Gastrocnemius medialis (tissue), 4 donors: ENCODE data around the gene URM1. TPM values are rescaled to one million over a fixed set of nuclear protein-coding genes. Genes with fewer than 3 reads are reported as not detected.
A peak's percentile ranks its signal among the peaks of the same experiment; 100 is the strongest.

ENCODE experiments used
- ATAC-seq, 2 donors: fragments of 150-250 bp; one replicate each; pipeline ENCODE4 v1.9.1; 2016
- DNase-seq, 2 donors: peaks; one replicate each; pipeline ENCODE4 v3.0.0-alpha.2; 2019
- H3K27ac ChIP-seq, 4 donors: fragments of 200-600 bp; sonication (generic); 1 replicate in 1 of 4; 2 replicates in 3 of 4; pipeline ENCODE4 v1.5.1; 2016 to 2018; ENCODE audit warnings: mild to moderate bottlenecking in 2 of 4, moderate library complexity in 1 of 4
- H3K27me3 ChIP-seq, 3 donors: fragments of 200-600 bp; sonication (generic) in 2 of 3; 1 replicate in 1 of 3; 2 replicates in 2 of 3; pipeline versions ENCODE4 v1.5.1 to v1.6.0; 2016 to 2019; ENCODE audit warnings: mild to moderate bottlenecking in 1 of 3, moderate library complexity in 1 of 3
- H3K36me3 ChIP-seq, 2 donors: fragments of 200-600 bp; sonication (generic) in 1 of 2; one replicate each; pipeline ENCODE4 v1.5.1; 2017 to 2018
- H3K4me1 ChIP-seq, 2 donors: fragments of 200-600 bp; sonication (generic) in 1 of 2; one replicate each; pipeline ENCODE4 v1.5.1; 2016 to 2017; ENCODE audit warnings: mild to moderate bottlenecking in 2 of 2
- H3K4me3 ChIP-seq, 4 donors: fragments of 200-600 bp; sonication (generic) in 3 of 4; 1 replicate in 1 of 4; 2 replicates in 3 of 4; pipeline ENCODE4 v1.5.1; 2016 to 2019; ENCODE audit warnings: mild to moderate bottlenecking in 2 of 4
- H3K9me3 ChIP-seq, 3 donors: fragments of 200-600 bp; sonication (generic) in 2 of 3; 1 replicate in 1 of 3; 2 replicates in 2 of 3; pipeline ENCODE4 v1.5.1; 2016 to 2019
- CTCF ChIP-seq, 5 experiments: fragments of 450-650 bp in 3 of 5; fragments of 200-600 bp in 2 of 5; sonication (generic) in 2 of 5; IDR thresholded peaks in 4 of 5; conservative IDR thresholded peaks in 1 of 5; 1 replicate in 4 of 5; 2 replicates in 1 of 5; pipeline ENCODE4 v1.5.1; 2016 to 2019; ENCODE audit warnings: antibody characterized with exemption in 5 of 5, mild to moderate bottlenecking in 3 of 5, moderate library complexity in 3 of 5
- POLR2A ChIP-seq, 2 donors: fragments of 450-650 bp; IDR thresholded peaks; one replicate each; pipeline ENCODE4 v1.6.1; 2017; ENCODE audit warnings: antibody characterized with exemption in 2 of 2, mild to moderate bottlenecking in 2 of 2, moderate library complexity in 2 of 2
- in situ Hi-C, 4 donors: fragments of 200-750 bp; cut with MboI; loops; one replicate each; pipeline versions ENCODE4 v1.15.0 to v1.8.0; 2017; ENCODE audit warnings: low sequenced_read_pairs in 4 of 4
- intact Hi-C: fragments of 100-400 bp; cut with DNase I; formaldehyde crosslinking; loops from one replicate; pipeline ENCODE4 v1.15.1; 2023; ENCODE audit warnings: low total_unique reads
- total RNA-seq, 4 donors: library from RNA; depleted of rRNA; stranded (reverse); fragments of >200 nt; gene quantifications; one replicate each; pipeline versions ENCODE4 v1.1.0 to v1.2.3, GENCODE V29; 2016

Gene URM1
- total RNA-seq, 4 donors from 2014 or later = 24.1 to 34.1 (median 32.9) TPM

- TF ChIP-seq CTCF (IDR thresholded peaks at IDR 0.05 in 4 of 5, conservative IDR thresholded peaks at IDR 0.05 in 1 of 5) (no peak), POLR2A (IDR thresholded peaks at IDR 0.05) (no peak)
- Histone ChIP-seq H3K9me3 (no peaks in the 10 kb centered on the region), H3K4me3 (no peak overlapping the region), H3K4me1 (no peaks in the 10 kb centered on the region), H3K27me3 (peaks cover 0 to 20% (median 13%) of the 10 kb centered on the region in 3 donors), H3K36me3 (no peaks in the 10 kb centered on the region), H3K27ac (no peak overlapping the region)
- ATAC-seq (no peak), DNase-seq (no peak)
- in situ Hi-C loops (no loop called here), intact Hi-C loops (no loop called here)
Measured at GRCh38 chr9:128408963-128409431, 37.8 kb downstream of the URM1 start.

- peaks cover 3 to 20% (median 13%) of the 10 kb centered on the region in 3 donors for H3K27me3 ChIP-seq
- DNase-seq = no peak
Measured at GRCh38 chr9:128409450-128409849, 38.3 kb downstream of the URM1 start.

GRCh38 chr9:128409978-128410377, 38.8 kb downstream of the URM1 start:
- Histone ChIP-seq H3K4me1 (no peaks in the 10 kb centered on the region), H3K27ac (no peak overlapping the region), H3K36me3 (no peaks in the 10 kb centered on the region), H3K9me3 (no peaks in the 10 kb centered on the region), H3K4me3 (no peak overlapping the region), H3K27me3 (peaks cover 8 to 20% (median 17%) of the 10 kb centered on the region in 3 donors)
- in situ Hi-C loops (loop anchor here in 2 of 4 donors (5.0 to 10.0 kb wide), 3 partner anchors 45 to 115 kb away; no protein-coding TSS in a partner anchor), intact Hi-C loops (no loop called here)
- peak in 1 of 2 donors; percentile 18 for ATAC-seq
- no peak for DNase-seq
- TF ChIP-seq CTCF (IDR thresholded peaks at IDR 0.05 in 4 of 5, conservative IDR thresholded peaks at IDR 0.05 in 1 of 5) (no peak), POLR2A (IDR thresholded peaks at IDR 0.05) (no peak)

More at GRCh38 chr9:128409450-128409849, 38.3 kb downstream of the URM1 start:
- H3K27ac ChIP-seq = no peak overlapping the region
- no peak overlapping the region for H3K4me3 ChIP-seq
- intact Hi-C loops = no loop called here
- in situ Hi-C loops = no loop called here
- ATAC-seq = no peak
- no peaks in the 10 kb centered on the region for H3K9me3 ChIP-seq
- TF ChIP-seq CTCF (IDR thresholded peaks at IDR 0.05 in 4 of 5, conservative IDR thresholded peaks at IDR 0.05 in 1 of 5) (no peak), POLR2A (IDR thresholded peaks at IDR 0.05) (no peak)
- no peaks in the 10 kb centered on the region for H3K36me3 ChIP-seq
- H3K4me1 ChIP-seq = no peaks in the 10 kb centered on the region

- ATAC-seq (no peak), DNase-seq (no peak)
- H3K4me3 ChIP-seq = no peak overlapping the region
- H3K9me3 ChIP-seq = no peaks in the 10 kb centered on the region
- H3K27ac ChIP-seq = no peak overlapping the region
- no peaks in the 10 kb centered on the region for H3K4me1 ChIP-seq
- H3K36me3 ChIP-seq = no peaks in the 10 kb centered on the region
- no peak for TF ChIP-seq POLR2A (IDR thresholded peaks at IDR 0.05)
- no peak for TF ChIP-seq CTCF (IDR thresholded peaks at IDR 0.05 in 4 of 5, conservative IDR thresholded peaks at IDR 0.05 in 1 of 5)
- intact Hi-C loops = loop anchor here (1.0 kb wide), 1 partner anchor 49 kb away; no protein-coding TSS in a partner anchor
- peaks cover 13 to 27% (median 25%) of the 10 kb centered on the region in 3 donors for H3K27me3 ChIP-seq
- in situ Hi-C loops = loop anchor here in 2 of 4 donors (5.0 to 10.0 kb wide), 3 partner anchors 47 to 117 kb away; no protein-coding TSS in a partner anchor
Measured at GRCh38 chr9:128411364-128412119, 40.4 kb downstream of the URM1 start.
